HG02678 (cell line): ENCODE data around the gene GNAT2.

Source experiments
- ATAC-seq: cut with Tn5 transposase; IDR thresholded peaks from one replicate; pipeline ENCODE4 v1.9.1; 2021; ENCODE audit warnings: mild to moderate bottlenecking, moderate library complexity; ENCODE audit not compliant: unreplicated experiment

GNAT2 gene

DNA sequence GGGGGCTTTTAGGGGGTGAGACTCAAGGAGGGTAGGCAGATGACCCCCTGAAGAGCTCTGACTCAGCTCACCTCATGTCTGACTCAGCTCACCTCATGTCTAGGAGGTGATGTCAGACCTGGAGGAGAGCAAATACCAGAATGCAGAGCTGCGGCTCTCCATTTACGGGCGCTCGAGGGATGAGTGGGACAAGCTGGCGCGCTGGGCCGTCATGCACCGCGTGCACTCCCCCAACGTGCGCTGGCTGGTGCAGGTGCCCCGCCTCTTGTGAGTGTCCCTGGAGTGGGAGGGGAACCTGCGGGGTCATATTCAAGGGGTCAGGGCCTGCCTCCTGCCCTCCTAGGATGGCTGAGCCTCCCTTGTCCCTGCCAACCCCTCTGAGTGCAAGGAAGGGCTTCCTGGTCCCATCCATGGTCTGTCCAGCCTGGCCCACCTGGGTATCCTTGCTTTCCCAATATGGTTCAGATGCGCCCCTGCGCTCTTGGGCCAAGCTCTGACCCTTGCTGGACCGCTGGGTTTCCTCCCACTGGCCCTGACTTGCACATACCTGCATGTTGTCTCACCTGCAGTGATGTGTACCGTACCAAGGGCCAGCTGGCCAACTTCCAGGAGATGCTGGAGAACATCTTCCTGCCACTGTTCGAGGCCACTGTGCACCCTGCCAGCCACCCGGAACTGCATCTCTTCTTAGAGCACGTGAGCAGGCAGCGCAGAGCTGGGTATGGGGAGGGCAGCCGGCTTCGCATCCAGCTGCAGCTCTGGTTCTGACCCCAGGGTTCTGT, 9.3 kb upstream of the GNAT2 start:
- no peak for ATAC-seq

DNA sequence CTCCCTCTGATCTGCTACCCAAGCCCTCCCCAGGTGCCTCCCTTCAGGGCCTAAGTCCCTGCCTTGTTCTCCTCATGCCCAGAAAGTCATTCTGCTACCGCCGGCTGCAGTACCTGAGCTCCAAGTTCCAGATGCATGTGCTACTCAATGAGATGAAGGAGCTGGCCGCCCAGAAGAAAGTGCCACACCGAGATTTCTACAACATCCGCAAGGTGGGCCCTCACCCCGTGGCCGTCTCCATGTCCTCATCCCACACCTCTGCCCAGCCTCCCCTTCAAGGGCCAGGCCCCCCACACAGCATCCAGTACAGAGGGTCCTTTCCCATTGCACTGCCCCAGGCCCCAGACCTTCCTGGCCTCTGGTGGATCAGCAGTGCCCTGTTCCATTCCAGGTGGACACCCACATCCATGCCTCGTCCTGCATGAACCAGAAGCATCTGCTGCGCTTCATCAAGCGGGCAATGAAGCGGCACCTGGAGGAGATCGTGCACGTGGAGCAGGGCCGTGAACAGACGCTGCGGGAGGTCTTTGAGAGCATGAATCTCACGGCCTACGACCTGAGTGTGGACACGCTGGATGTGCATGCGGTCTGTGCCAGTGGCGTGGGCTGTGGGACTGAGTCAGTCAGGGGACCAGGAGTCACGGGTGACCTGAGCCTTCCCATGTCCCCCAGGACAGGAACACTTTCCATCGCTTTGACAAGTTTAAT, 8.4 kb upstream of the GNAT2 start:
- no peak for ATAC-seq

- no peak for ATAC-seq
Observed at GRCh38 chr1:109626682-109627408, 7.4 kb upstream of the GNAT2 start.

DNA sequence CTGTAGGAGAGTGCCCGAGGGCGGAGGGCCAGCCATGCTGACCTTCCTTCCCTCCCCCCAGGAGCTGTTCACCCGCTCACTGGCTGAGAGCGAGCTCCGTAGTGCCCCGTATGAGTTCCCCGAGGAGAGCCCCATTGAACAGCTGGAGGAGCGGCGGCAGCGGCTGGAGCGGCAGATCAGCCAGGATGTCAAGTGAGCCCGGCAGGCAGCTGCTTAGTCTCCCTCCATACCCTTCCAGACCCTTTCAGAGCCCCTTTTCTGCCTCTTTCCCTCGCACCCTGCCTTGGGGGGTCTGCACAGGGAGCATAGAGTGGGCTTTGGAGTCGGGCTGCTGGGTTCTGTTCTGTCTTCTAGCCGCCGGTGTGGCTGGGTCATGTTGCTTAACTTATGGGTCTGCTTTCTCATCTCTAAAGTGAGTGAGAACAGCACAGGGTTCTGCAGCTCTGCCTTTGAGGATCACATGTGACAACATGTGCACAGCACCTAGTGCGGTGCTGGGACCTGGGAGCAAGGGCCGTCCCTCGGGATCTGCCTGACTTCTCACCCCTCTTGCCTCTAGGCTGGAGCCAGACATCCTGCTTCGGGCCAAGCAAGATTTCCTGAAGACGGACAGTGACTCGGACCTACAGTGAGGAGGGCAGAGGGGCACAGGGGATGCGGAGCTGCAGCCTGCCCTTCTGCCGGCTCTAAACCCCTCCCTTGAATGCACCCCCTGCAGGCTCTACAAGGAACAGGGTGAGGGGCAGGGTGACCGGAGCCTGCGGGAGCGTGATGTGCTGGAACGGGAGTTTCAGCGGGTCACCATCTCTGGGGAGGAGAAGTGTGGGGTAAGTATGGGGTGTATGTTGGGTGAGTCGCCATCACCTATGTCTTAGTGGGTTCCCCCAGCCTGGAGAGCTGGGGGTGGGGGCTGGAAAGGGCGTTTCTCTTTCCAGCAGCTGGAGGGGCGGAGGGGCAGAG, 6.5 kb upstream of the GNAT2 start:
- ATAC-seq = no peak

- ATAC-seq = no peak
Observed at GRCh38 chr1:109625176-109625575, 5.8 kb upstream of the GNAT2 start.

DNA sequence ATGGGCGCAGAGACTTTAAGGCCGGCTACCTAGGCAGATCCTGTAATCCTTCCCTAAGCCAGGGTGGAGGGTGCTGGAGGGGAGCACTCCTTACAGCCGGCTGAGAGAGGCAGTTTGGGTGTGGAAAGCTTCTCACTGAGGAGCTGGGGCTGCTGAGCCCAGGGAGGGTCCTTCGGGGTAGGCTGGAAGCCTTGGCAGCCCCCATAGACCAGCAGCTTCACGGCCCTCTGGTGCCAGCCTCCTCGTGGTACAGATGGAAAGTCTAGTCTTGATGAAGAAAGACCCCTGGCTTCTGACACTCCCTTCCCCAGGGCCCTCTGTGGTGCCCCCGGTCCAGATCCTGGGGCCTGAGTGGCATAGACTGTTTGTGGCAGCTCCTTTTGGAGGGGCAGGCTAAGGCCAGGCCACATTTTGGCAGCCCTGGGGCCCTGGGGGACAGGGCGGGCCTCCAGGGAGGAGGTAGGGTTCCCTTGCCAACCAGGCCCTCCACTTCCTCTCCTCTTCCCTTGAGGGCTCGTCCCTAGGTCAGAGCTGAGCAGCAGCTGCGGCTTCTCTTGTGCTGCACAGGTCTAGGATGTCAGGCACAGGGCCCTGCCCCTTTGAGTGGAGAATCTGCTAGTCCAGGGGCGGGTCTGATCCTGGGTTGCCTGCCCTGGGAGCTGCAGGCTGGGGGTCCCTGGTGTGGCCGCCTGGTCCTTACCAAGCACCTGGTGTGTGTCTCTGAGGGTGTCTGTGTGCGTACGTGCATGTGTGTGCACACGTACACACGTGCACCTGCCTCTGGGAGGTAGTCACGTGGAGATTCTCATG, 5.0 kb upstream of the GNAT2 start:
- ATAC-seq = no peak

- ATAC-seq = no peak
Observed at GRCh38 chr1:109623601-109624161, 4.3 kb upstream of the GNAT2 start.

- ATAC-seq = no peak
Observed at GRCh38 chr1:109622895-109623294, 3.5 kb upstream of the GNAT2 start.

DNA sequence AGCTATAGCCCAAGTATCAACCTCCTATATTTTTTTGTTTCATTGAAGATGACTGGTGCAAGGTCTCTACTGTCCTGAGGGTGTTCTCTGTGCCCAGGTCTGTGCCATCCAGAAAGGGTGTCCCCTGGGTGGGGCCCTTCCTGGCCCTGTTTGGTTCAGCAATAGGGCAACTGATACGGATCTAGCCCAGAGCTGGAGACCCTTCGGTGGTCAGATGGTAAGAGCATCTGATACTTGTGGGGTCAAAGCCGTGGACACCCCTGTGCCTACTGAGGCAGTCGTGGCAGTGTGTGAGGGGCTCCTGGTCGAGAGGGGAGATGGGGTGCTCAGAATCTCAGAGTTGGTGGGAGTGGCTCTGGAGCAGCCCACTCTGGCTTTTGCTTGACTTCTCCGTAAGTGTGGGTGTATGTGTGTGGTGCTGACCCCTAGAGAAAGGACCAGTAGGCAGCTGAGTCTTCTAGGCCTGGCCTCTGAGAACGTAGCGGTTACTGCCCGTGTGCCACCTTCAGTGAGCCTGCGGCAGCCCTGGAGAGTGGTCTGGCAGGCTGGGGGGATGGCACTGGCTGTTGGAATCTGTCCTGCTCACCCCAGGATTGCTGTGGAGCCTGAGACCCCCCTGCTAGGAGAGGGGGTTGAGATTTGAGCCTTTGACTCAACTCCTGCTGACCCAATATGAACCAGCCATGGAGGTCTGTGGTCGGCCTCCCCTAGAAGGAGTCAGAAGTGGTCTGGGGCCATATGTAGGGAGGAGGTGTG, 2.9 kb upstream of the GNAT2 start:
- no peak for ATAC-seq

- ATAC-seq = no peak
Observed at GRCh38 chr1:109621379-109622136, 2.1 kb upstream of the GNAT2 start.

GRCh38 chr1:109620841-109621286, 1.4 kb upstream of the GNAT2 start:
- ATAC-seq = peak; percentile 71

DNA sequence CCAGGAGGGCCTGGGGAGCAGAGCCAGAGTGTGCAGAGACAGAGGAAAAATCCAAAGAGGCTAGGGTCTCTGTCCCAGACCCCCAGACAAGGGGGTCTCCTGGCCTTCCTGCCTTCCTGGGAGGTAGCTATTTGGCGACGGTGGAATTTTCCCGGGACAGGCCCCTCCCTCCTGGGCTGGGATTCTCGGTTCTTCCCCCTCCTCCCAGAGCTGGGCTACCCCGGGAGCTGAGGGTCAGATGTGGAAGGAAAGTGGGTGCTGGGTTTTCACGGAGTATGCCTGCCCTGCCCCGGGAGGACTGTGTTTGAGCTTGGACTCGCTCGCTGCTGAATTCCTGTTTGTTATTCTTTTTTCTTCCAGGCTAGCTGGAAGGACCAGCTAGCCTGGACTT, 980 bp upstream of the GNAT2 start:
- ATAC-seq = no peak

DNA sequence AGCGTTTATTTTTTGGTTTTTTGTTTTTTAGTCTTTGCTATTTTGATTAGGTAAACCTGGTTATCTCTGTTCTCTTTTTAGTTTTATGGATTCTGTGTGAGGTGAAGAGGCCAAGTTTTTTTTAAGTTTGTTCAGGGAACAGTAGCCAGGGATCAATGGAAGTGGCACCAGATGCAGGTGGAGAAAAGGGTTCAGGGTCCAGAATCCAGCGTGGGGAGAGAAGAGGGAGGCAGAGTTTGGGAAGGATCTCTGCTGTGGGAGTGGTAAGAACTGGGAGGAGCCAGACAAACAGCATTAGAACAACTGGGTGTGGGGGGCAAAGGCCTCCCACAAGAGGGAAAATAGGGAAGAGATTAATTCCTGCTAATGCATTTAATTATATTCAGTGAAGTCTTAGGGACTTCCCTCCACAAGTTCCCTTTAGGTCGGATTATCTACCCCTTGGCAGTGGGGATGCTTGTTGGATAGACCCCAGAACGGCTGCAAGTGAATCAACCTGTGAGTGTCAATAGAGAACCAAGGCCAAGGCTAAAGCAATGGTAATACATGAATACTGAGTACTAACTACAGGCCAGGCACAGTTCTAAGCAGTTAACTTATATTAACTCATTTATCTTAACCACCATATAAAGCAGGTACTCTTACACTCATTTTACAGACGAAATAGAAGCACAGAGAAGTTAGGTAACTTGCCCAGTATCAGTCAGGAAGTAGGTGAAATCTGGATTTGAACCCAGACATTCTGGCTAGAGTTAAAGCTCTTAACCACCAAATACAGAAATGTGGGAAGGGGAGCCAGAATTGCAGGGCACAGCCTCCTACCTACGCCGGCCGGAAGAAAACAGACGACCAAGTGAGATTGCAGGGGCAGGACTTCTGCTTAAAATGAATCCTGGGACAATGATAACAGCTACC, 498 bp downstream of the GNAT2 start:
- ATAC-seq = no peak

DNA sequence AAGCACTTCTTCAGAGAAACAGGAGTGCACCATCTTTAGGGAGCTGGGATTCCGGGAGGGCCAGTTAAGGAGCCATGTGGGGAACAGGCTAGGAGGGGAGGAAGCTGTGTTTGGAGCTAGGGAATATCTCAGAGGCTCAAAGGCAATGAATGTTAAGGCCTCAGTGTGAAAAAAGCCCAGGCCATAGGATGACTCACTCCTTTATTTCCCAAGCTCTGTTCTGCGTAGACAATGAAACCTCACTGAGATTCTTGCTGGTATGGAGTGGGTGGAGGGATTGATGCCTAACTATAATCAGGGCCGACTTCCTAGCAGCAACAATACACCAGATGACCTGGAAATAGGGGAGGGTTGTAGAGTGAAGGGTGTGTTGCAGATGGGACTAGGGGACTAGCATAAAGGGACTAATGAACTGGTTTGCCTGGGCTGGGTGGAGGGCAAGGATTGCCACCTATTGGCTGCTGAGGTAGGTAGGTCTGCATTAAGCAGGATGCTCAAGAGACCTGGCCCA, 2.1 kb downstream of the GNAT2 start:
- ATAC-seq = no peak

GRCh38 chr1:109616391-109616790, 3.0 kb downstream of the GNAT2 start:
- no peak for ATAC-seq

DNA sequence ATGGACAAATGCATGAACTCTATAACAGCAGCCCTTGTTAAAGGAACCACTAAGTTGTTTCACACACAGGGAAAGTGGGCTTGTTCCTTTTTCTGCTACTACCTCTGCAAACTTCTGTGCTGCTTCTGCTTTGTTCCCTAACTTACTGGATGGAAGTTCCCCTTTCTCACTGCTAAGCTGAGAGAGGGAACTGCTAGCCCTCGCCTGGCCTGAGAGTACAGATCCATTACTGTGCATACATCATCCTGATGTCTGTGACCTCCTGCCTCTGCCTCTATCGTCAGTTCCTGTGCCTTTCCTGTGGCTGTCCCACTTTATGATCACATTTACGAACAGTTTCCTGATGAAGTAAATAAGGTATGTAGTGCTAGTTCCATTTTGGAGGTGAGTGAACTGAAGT, 3.5 kb downstream of the GNAT2 start:
- no peak for ATAC-seq
